NCI-H187 treated with DMSO at 0.1 percent for 48 hours (cell line): ENCODE measurements around the gene RIMS1.

Source experiments
- DNase-seq: peaks from one replicate; lab custom pipeline; 2025; lab: John Stamatoyannopoulos, UW

RIMS1 gene, protein sequence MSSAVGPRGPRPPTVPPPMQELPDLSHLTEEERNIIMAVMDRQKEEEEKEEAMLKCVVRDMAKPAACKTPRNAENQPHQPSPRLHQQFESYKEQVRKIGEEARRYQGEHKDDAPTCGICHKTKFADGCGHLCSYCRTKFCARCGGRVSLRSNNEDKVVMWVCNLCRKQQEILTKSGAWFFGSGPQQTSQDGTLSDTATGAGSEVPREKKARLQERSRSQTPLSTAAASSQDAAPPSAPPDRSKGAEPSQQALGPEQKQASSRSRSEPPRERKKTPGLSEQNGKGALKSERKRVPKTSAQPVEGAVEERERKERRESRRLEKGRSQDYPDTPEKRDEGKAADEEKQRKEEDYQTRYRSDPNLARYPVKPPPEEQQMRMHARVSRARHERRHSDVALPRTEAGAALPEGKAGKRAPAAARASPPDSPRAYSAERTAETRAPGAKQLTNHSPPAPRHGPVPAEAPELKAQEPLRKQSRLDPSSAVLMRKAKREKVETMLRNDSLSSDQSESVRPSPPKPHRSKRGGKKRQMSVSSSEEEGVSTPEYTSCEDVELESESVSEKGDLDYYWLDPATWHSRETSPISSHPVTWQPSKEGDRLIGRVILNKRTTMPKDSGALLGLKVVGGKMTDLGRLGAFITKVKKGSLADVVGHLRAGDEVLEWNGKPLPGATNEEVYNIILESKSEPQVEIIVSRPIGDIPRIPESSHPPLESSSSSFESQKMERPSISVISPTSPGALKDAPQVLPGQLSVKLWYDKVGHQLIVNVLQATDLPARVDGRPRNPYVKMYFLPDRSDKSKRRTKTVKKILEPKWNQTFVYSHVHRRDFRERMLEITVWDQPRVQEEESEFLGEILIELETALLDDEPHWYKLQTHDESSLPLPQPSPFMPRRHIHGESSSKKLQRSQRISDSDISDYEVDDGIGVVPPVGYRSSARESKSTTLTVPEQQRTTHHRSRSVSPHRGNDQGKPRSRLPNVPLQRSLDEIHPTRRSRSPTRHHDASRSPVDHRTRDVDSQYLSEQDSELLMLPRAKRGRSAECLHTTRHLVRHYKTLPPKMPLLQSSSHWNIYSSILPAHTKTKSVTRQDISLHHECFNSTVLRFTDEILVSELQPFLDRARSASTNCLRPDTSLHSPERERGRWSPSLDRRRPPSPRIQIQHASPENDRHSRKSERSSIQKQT (N-terminal part only)

DNA sequence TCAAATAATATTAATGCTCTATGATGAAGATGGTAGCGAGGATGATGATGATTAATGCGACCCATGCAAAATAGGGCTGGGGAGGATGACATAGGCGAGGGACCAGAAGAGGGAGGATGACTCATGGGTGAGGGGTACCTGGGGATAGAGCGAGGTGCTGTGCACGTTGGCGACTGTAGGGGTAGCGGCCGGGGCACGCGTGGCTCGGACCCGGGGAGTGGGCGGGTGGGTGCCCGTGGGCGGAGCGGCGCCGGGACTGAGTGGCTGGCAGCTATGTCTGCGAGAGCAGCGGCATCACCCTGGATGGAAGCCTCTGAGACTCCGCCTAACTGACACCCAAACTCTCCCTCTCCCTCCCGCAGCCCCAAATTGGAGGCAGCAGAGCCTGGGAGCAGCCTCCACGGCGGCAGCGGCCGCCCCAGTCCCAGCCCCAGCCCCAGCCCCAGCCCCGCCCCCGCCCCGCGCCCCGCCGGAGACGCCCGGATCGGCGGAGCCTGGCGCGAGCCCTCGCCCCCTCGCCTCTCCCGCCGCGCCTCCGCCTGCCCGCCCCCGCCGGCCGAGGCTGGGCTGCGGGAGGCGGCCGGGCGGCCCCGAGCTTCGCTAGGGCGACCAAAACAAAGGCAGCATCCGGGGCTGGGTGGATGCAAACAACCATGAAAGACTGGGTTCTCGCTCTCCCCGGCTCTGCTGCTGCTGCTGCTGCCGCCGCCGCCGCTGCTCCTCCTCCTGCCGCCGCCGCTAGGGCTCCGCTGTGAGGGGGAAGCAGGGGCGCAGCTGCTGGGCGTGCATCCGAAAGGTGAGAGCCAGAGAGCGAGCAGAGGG, at the start of gene RIMS1:
RIMS1 (plus strand) TSS at position 367 of the 822 bp plus-strand sequence. CDS start 474 bp downstream, outside the sequence.
- DNase-seq: no peak

DNA sequence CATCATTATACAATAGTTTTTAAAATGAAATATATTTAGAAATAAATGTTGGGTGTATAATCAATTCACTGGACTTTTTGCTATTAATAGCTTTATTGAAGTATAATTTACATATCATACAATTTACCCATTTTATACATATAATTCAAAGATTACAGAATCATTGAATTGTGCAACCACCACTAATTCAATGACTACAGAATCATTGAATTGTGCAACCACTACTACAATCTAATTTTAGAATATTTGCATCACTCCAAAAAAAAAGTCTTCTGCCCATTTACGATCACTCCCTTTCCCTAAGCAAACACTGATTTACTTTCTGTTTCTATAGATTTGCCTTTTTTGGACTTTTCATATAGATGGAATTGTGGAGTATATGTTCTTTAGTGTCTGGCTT, 35.1 kb upstream of the RIMS1 start:
- DNase-seq: no peak

DNA sequence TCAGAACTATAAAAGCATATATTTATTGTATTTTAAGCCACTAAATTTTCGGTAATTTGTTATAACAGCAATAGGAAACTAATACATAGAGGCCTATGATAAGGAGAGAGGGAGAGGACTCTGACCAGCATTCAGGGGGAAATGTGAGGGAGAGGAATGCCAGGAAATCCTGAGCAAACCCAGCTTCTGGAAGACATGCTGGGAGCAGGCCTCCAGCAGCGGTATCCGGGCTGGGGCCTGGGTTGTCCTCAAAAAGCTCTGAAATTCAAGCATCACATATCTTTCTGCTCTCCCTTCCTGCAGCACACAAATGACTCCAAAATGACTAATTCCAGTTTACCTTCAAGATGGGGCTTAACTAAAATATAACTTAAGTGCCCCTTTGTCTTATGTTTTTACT, 33.4 kb upstream of the RIMS1 start:
- no peak for DNase-seq

DNA sequence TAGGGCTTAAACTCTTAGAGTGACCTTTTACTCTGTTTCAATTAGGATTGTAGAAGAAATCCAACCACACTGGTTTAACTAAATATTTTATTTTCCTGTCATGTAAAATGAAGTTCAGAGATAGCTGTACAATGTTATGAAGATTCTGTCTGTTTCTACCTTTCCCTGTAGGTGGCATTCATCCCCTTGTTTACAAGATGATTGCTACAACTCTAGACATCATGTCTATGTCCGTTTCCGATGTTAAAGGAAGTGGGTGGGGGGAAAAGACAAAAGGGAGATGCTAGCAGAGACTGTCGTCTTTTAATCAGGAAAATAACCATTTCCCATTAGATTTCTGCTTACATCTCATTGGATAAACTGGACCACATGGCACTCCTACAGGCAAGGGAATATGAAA, 30.9 kb upstream of the RIMS1 start:
- DNase-seq: no peak

DNA sequence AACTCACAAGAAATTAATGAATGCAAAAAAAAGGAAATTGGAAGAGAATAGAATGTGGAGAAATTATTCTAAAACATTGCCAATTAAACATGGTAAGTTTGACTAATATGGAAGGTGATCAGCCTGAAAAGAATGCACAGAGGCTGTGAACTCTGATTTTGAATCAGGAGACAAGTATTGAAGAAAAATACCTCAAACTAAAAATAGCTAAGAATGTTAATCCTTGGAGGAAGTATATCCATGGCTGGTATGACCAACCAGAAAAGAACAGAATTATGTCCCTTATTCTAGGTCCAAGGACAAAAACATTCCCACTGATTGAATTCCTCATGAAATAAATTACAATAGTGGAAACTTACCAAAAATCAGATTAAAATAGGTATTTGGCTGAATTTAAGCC, 7.3 kb upstream of the RIMS1 start:
- DNase-seq: no peak

DNA sequence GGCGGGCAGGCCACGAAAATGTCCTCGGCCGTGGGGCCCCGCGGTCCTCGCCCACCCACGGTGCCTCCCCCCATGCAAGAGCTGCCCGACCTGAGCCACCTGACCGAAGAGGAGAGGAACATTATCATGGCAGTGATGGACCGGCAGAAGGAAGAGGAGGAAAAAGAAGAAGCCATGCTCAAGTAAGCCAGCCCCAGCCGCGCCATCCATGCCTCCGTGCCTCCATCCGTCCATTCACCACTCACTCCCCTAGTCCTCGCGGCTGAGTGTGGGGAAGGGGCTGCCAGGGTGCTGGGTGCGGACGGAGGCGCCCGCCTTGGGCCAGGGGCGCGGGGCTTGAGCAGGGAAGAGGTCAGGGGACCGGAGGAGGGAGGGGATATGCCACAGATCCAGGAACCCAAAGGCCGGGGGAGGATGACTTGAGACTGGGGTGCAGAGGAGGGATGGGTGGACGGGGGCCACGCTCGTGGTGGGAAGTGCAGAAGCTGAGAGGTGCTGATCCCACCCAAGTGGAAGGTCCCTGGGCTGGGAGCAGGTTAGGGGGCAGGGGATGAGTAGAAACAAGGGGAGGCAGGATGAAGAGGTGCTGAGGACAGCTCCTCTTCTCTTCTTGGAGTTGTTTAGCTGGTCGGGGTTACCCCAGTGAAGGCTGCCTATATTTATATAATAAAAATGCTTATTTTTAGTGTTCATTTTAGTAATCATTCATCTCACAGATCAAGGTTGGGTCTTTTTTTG, 825 bp downstream of the RIMS1 start:
- no peak for DNase-seq

DNA sequence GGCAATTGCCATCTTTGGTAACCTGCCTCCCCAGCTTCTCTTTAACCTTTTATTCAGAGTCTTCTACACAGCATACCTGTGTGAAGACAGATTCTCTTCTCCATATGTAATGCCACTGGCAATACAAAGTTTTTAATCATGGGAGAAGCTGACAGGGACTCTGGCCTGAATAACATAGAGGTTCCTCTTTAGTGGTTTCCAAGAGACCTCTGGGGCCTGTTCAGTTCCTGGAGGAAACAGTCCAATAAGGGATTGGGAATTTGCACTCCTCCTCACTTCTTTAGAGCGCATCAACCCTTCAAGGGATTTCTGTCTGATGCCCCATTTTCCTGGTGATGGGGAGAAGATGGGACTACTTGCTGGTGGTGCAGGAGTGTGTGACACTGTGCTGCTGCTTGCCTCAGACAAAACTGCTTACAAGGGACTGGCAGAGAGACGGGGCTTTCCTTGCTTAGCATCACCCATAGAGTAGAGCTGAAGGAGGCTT, 1.4 kb downstream of the RIMS1 start:
- DNase-seq: no peak

DNA sequence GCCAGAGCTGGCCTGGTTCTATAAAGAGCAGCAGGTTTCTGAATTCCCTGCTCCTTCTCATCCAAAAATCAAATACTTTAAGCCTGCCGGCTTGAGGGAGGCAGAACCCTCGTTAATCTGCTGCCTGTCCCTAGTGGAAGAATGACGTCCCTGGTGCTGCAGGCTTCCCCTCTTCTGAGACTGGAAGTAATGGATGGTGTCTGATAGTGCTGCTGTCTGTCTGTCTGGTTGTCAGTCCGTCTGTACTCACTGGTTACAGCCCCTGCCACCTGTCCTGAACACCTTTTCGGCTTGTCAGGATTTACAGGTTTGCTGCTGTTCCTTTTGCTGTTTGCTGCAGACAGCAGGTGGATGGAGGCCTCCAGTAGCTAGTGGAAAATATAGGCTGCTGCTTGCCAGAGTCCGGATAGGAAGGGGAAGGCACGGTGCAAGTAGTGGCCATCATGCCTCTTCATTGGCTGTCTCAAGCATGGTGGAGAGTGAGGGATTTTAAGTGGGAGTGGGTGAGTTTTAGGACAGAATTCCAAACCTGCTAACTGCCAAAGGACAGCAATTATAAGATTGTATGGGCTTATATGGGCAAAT, 2.5 kb downstream of the RIMS1 start:
- no peak for DNase-seq

DNA sequence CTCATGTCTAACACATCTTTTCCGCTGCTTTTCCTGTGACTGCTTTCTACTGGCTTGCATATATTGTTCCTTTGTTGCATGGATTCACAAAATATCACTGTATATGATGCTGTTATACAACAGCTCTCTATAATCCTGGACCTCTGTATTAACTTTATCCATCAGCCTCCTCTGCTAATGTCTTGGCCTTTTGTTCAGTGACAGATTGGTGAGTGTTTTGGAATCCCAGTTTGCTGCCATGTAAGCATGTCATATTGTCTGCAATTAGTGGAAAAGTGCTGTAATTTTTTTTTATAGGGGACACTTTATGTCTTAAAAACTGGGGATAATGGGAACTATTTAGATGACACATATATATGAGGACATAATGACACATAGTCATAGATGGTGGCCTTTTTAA, 3.0 kb downstream of the RIMS1 start:
- DNase-seq: no peak

DNA sequence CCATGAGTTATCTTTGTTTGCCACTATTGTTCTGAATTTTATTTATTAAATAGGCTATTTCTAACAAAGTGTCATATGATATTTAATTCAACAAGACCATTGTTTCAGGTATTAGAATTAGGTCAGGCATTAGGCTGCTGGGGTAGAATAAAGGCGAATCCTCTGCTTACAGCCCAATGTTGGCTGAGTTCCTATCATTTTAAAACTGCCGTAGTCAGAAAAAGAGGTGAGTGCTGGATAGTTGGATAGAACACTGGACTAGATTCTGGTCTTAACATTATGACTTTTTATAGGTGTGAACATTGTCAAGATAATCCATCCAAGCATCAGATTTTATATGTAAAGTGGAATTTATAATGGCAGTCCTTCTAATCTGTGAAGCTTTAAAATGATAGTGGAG, 6.3 kb downstream of the RIMS1 start:
- no peak for DNase-seq

DNA sequence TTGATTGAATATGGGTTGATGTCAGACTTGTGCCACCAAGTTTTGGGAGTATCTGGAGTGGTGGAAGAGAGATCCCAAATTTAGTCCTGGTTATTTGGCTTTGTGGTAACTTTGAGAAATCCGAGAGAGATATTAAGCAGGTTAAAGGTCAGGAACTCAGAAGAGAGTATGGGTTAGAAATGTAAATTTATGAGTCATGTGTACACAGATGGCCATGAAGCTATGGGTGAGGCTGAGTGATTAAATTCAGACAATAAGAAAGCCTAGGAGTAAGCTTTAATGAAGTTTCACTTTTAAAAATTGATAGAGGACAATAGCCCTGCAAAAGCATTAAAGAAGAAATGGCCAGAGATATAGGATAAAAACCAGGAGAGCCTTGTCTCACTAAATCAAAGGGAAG, 14.3 kb downstream of the RIMS1 start:
- no peak for DNase-seq

DNA sequence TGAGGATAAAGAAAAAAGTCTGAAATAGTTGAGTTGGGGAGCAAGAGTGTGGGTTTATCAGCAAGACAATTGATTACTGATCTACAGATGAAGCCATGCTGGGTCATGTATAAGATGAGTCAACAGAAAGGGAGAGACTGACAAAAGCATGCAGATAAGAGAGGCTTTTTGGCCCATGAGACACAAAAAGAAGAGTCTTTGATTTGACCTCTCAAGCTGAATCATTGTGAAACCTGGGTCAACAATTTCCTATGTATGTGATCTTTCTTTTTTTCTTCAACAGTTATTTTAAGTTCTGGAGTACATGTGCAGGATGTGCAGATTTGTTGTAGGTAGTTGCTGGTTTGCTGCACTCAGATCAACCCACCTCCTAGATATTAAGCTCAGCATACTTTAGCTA, 15.9 kb downstream of the RIMS1 start:
- DNase-seq: no peak

DNA sequence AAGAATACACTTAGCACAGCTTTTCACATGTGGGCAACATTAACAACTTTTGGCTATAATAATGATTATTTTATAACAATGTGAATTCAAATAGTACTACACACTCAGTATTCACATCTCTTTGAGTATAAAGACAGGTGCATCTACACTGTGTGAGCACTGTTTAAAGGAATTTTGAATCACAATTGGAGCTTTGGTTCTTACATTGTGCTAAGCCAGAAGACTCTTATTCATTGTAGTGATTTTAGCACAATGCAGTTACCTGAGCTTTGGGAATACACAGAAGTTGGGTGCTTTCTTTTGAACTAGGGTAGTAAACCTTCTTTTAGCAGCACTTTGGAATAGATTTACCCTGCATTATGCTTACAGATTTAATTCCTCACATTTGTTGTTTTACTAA, 20.5 kb downstream of the RIMS1 start:
- DNase-seq: no peak

DNA sequence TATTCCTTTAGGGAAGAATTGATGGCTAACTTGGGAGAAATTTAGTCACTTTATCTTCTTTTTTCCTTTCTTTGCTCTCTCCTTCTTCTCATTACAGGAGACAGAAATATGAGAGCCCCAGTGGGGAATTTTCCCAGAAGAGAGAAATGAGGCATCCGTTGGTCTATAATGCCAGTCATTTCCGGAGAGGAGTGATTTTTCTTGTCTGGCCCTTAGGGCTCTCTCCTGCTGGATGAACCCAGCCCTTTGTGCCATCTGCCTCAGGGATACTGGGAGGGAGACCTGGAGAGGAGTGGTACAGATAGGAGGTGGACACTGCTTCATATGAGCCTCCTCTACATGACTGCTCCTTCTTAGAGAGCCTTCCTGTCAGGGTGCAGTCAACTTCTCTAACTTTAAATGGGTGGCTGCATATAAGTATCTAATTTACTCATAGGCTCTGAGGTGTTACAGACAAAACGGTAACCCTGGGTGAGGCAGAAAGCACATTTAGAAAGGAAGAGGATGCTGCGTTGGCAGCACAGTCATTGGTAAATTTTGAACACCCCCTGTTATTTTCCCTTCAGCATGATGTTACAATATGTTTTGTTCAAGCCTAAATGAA, 21.9 kb downstream of the RIMS1 start:
- no peak for DNase-seq

DNA sequence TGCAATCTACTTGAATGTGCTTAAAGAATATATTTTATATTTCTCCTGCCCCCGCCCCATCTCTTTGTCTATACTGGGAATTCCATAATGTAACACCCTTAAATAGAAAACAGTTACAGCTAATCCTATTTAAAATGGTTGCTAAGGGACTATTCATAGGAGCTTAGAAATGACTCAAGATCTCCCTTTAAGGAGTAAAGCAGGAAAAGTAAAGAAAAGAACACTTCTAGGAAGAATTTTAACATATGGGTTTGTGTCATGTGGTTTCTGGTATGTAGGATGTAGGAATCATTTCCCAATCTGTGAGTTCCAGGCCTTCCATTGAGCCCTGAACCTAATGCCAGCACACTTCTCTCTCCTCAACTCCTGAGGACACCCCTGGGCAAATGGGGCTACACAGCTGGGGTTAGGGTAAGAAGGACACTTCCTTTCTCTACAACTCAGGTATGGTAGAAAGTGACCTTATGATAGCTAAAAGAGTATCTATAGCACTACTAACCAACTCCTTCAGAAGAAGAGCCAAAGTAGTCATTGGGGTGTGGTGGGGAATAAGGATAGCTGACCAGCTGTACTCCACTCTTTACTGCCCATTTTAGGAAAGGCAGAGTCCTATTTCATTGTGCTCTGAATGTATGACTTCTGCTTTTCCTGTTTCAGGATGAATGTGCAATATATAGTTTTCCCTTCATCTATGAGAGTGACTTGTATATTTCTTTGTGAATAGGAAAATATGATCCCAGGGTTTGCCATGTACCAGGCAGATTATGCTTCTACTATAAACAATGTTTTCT, 27.3 kb downstream of the RIMS1 start:
- DNase-seq: no peak

DNA sequence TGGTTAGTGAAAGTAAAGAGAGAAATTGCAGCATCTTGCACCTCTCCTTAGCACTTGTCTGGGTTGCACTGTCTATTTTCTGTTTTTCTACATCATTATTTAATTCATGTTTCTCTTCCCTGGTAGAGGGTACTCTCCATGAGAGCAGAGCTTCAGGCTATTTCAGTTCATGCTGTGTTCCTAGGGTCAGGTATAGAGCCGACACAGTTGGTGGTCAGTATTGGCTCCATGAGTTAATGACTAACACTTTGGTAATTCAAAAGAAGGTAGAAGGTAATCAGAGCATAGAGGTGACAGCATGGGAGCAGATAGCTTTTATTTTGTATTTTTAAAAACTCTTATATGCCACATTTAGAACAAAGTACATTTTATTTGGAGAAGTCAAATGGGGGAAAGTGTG, 42.7 kb downstream of the RIMS1 start:
- DNase-seq: no peak

DNA sequence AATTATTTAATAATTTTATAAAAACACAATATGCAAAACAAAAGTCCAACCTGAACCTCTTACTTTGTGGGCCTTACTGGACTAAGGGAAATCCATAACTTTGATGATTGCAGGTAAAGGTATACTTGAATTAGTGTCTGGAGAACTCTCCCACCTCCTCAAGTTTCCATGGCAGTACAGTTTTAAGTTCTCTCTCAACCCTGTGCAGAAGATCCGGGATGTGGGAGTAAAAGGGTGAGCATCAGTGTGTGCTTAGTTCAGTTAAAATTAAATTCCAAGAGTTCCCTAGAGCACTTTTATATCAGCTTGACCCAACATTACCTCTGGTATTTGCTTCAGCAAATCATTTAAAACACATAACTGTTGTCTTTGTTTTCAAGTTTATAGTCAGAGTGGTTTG, 47.5 kb downstream of the RIMS1 start:
- no peak for DNase-seq

DNA sequence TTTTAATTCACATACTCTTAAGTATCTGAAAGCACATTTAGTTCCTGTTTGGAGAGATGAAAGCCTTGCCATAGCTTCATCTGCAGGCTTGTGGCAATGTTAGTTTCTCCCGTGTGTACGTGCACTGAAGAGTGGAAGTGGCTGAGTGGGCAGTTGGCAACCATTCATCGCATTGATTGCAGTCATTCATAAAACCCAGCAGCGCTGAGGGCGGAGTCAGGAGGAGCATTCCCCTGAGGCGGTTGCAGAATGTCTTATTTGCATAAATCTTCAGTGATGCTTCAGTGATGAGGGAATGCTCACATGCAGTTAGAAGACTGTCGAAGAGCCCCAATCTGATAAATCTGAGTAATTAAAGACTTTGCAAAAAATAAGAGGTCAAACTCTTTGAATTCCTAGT, 79.1 kb downstream of the RIMS1 start:
- no peak for DNase-seq

DNA sequence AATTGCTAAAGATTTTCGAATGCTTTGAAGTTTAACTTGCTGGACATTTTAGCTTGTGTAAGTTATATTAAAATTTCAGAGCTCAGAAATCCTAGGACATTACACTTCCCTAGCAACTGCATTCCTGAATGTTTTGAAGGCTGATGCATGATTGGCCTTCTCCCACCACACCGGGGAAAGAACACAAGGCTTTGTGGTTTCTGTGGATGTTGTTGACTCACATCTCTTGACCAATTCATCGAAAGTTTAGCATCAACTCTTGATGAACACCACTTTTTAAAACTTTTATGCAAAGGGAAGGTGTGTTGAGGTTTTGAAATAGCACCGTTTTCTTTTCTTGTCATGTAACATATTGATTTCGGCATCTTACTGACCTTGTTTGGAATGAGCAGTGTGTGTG, 81.1 kb downstream of the RIMS1 start:
- no peak for DNase-seq
